K562 (cell line): ENCODE measurements around the gene PDE11A. TPM values are rescaled to one million over a fixed set of nuclear protein-coding genes. Genes with fewer than 3 reads are reported as not detected.

Source experiments
- ATAC-seq: fragments of 200-7000 bp; cut with Tn5 transposase; 3 replicates; pipeline ENCODE4 v1.9.1; 2020; ENCODE audit warnings: moderate library complexity
- BruUV-seq: library from RNA; stranded (reverse); fragments of 400-500 nt; replicated peaks from 2 replicates; lab custom pipeline; 2021; lab: Mats Ljungman, UMichigan
- CTCF ChIA-PET: fragments of 300-600 bp; formaldehyde crosslinking; extraction: SDS; loops from one replicate; lab custom pipeline; 2021; ENCODE audit warnings: low intra/inter-chr PET ratio; lab: Yijun Ruan, JAX
- POLR2A ChIA-PET: fragments of 300-600, 350-650 bp; sonication (Branson Sonifier 250); formaldehyde crosslinking; extraction: SDS; loops from one replicate; lab custom pipeline; 2021; ENCODE audit warnings: antibody characterized with exemption, inconsistent platforms; lab: Yijun Ruan, JAX
- DNase-seq, 4 experiments: peaks; one replicate each; pipeline versions ENCODE4 v3.0.0 to v3.0.0-alpha.2; 2011 to 2018; ENCODE audit warnings: low spot score in 3 of 4, mixed read lengths in 3 of 4; ENCODE audit errors: extremely low read depth in 1 of 4
- FAIRE-seq: peaks from 2 replicates; lab custom pipeline; 2011; peaks lifted over from hg19 to GRCh38; lab: Jason Lieb, UNC
- H2AFZ ChIP-seq: 2 replicates; pipeline ENCODE4 v1.6.0; 2011; ENCODE audit warnings: low read depth, low read length, control low read depth, inconsistent platforms
- H3K27ac ChIP-seq: fragments of 200-600 bp; 3 replicates; pipeline ENCODE4 v1.8.0; 2011; ENCODE audit warnings: low read depth, mild to moderate bottlenecking, control low read depth, inconsistent platforms, low read length, moderate library complexity, mixed read lengths; ENCODE audit errors: extremely low read depth
- H3K27me3 ChIP-seq, 2 experiments: fragments of 300-600 bp in 1 of 2; 2 replicates in 1 of 2; 3 replicates in 1 of 2; pipeline versions ENCODE4 v1.6.0 to v1.8.0; 2011; ENCODE audit warnings: inconsistent platforms in 2 of 2, low read length in 2 of 2, mild to moderate bottlenecking in 1 of 2, mixed read lengths in 1 of 2, moderate library complexity in 1 of 2; ENCODE audit not compliant: control insufficient read depth in 2 of 2, insufficient read depth in 2 of 2
- H3K36me3 ChIP-seq: fragments of 300-600 bp; 3 replicates; pipeline ENCODE4 v1.8.0; 2011; ENCODE audit warnings: mild to moderate bottlenecking, low read length, inconsistent platforms; ENCODE audit not compliant: control insufficient read depth, insufficient read depth
- H3K4me1 ChIP-seq, 2 experiments: fragments of 200-600 bp in 1 of 2; replicated peaks in 1 of 2; 2 replicates in 1 of 2; 3 replicates in 1 of 2; pipeline versions ENCODE4 v1.5.1 to v1.8.0; 2011; ENCODE audit warnings: inconsistent platforms in 2 of 2, low read length in 2 of 2, mild to moderate bottlenecking in 1 of 2, mixed read lengths in 1 of 2, moderate library complexity in 1 of 2; ENCODE audit not compliant: control insufficient read depth in 2 of 2, insufficient read depth in 2 of 2
- H3K4me2 ChIP-seq: 2 replicates; pipeline ENCODE4 v1.6.1; 2011; ENCODE audit warnings: low read length, control low read depth, inconsistent platforms, mixed read lengths; ENCODE audit not compliant: insufficient read depth
- H3K4me3 ChIP-seq: fragments of 200-600 bp; sonication (generic), shearing (Covaris generic); 2 replicates; pipeline ENCODE4 v1.5.1; 2016; ENCODE audit warnings: control low read depth, inconsistent platforms
- H3K79me2 ChIP-seq: fragments of 200-600 bp; 3 replicates; pipeline ENCODE4 v1.8.0; 2011; ENCODE audit warnings: low read length, inconsistent platforms; ENCODE audit not compliant: control insufficient read depth, insufficient read depth
- H3K9ac ChIP-seq, 2 experiments: 2 replicates each; pipeline versions ENCODE4 v1.6.0 to v1.6.1; 2011; ENCODE audit warnings: low read depth in 2 of 2, low read length in 2 of 2, control low read depth in 1 of 2, inconsistent platforms in 1 of 2, mild to moderate bottlenecking in 1 of 2, mixed read lengths in 1 of 2; ENCODE audit not compliant: insufficient read depth in 1 of 2
- H3K9me1 ChIP-seq: one replicate; pipeline ENCODE4 v1.6.0; 2011; ENCODE audit warnings: inconsistent platforms, mild to moderate bottlenecking, low read length, moderate library complexity; ENCODE audit not compliant: control insufficient read depth, insufficient read depth
- H3K9me3 ChIP-seq: replicated peaks from 2 replicates; pipeline ENCODE4 v1.5.1; 2011; ENCODE audit warnings: low read depth, low read length, inconsistent platforms; ENCODE audit not compliant: control insufficient read depth, insufficient read depth
- H4K20me1 ChIP-seq: replicated peaks from 2 replicates; pipeline ENCODE4 v1.6.1; 2011; ENCODE audit warnings: low read length, inconsistent platforms, mixed read lengths; ENCODE audit not compliant: control insufficient read depth, insufficient read depth
- CSDE1 ChIP-seq, 2 experiments: fragments of 450-650 bp; IDR thresholded peaks; 2 replicates each; pipeline ENCODE4 v1.6.1; 2016; ENCODE audit warnings: mild to moderate bottlenecking in 1 of 2
- CTBP1 ChIP-seq: fragments of 450-650 bp; IDR thresholded peaks from 2 replicates; pipeline ENCODE4 v1.6.1; 2016; ENCODE audit warnings: borderline replicate concordance
- ESRRB ChIP-seq: fragments of 250-450 bp; sonication (Bioruptor Pico); IDR thresholded peaks from 2 replicates; pipeline ENCODE4 v1.5.0; 2020; ENCODE audit warnings: mild to moderate bottlenecking, moderate library complexity, borderline replicate concordance
- FOXJ3 ChIP-seq: sonication (generic); formaldehyde crosslinking; IDR thresholded peaks from 2 replicates; pipeline ENCODE4 v1.4.0; 2020; ENCODE audit warnings: mild to moderate bottlenecking, missing genetic modification reagents
- HNRNPUL1 ChIP-seq: fragments of 200-400 bp; formaldehyde crosslinking; IDR thresholded peaks from 2 replicates; pipeline ENCODE4 v1.6.1; 2017; ENCODE audit warnings: low read length
- KAT8 ChIP-seq: fragments of 450-650 bp; IDR thresholded peaks from 2 replicates; pipeline ENCODE4 v1.6.1; 2016; ENCODE audit warnings: low read depth, mild to moderate bottlenecking
- POLR2B ChIP-seq: fragments of 450-650 bp; IDR thresholded peaks from 2 replicates; pipeline ENCODE4 v1.6.1; 2018; ENCODE audit warnings: low read depth; ENCODE audit not compliant: partially characterized antibody
- RBBP5 ChIP-seq: fragments of 200-600 bp; sonication (generic); IDR thresholded peaks from 2 replicates; pipeline ENCODE4 v1.6.1; 2012; ENCODE audit warnings: borderline replicate concordance, mild to moderate bottlenecking, low read length, control low read depth, inconsistent platforms; ENCODE audit not compliant: insufficient read depth, poor library complexity, severe bottlenecking
- TCF7L2 ChIP-seq: fragments of 150-350 bp; IDR thresholded peaks from 2 replicates; pipeline ENCODE4 v1.6.1; 2016; ENCODE audit warnings: low read depth, mild to moderate bottlenecking, low read length, moderate library complexity
- ZBTB17 ChIP-seq: fragments of 450-650 bp; formaldehyde crosslinking; IDR thresholded peaks from 2 replicates; pipeline ENCODE4 v1.4.0; 2020; ENCODE audit warnings: mild to moderate bottlenecking
- ZBTB9 ChIP-seq: fragments of 450-650 bp; formaldehyde crosslinking; IDR thresholded peaks from 2 replicates; pipeline ENCODE4 v1.4.0; 2020; ENCODE audit warnings: mild to moderate bottlenecking, moderate library complexity
- ZNF586 ChIP-seq: fragments of 450-650 bp; formaldehyde crosslinking; conservative IDR thresholded peaks from 2 replicates; pipeline ENCODE4 v1.4.0; 2020; ENCODE audit warnings: mild to moderate bottlenecking, moderate library complexity
- ZNF740 ChIP-seq, 3 experiments: fragments of 200-800 bp in 1 of 3; sonication (Bioruptor generic) in 1 of 3; sonication (generic) in 1 of 3; formaldehyde crosslinking in 1 of 3; IDR thresholded peaks; 2 replicates each; pipeline versions ENCODE4 v1.6.1 to v1.8.0; 2016 to 2022; ENCODE audit warnings: mild to moderate bottlenecking in 2 of 3, missing compliant biosample characterization in 2 of 3, missing genetic modification characterization in 2 of 3, missing genetic modification reagents in 1 of 3
- WGBS: fragments of 100-300 bp; shearing (Covaris generic); methylation state at CpG from one replicate; pipeline ENCODE4 v1.1.6; 2016; ENCODE audit warnings: low coverage, mixed read lengths; ENCODE audit not compliant: insufficient coverage; ENCODE audit errors: missing lambda C conversion rate; 5-methylcytosine and 5-hydroxymethylcytosine counted together
- in situ Hi-C: fragments of 300-500 bp; cut with MboI; formaldehyde crosslinking; loops from 4 replicates; pipeline ENCODE4 v1.15.0; 2018; ENCODE audit warnings: inconsistent platforms, mixed read lengths
- intact Hi-C: fragments of 100-400 bp; cut with micrococcal nuclease; formaldehyde crosslinking; loops from 2 replicates; pipeline ENCODE4 v1.14.2; 2022
- polyA plus RNA-seq, 8 experiments: library from polyadenylated mRNA; depleted of rRNA in 4 of 8; stranded (reverse) in 5 of 8; unstranded in 3 of 8; fragments of >200 nt; fragmentation: Nextera tagmentation in 2 of 8; fragmentation: Illumina TruSeq in 1 of 8; extraction: Ambion mirVana in 2 of 8; extraction: Trizol in 1 of 8; gene quantifications; 2 replicates each; pipeline versions ENCODE4 v1.2.1 to v1.2.3, GENCODE V29; 2011 to 2014; ENCODE audit warnings: inconsistent platforms in 1 of 8, missing spikeins in 1 of 8
- total RNA-seq, 7 experiments: library from RNA; depleted of rRNA in 6 of 7; stranded (reverse); fragments of >200 nt in 6 of 7; fragmentation: Illumina TruSeq in 2 of 7; extraction: Trizol in 2 of 7; gene quantifications; 2 replicates each; pipeline versions ENCODE4 v1.2.1 to v1.2.3, GENCODE V29; 2011 to 2021; ENCODE audit warnings: low replicate concordance in 1 of 7

PDE11A gene
- total and polyA plus RNA-seq, 9 of the 15 experiments (the other 6 are each of a cell fraction or from before 2014, with no cell fraction given) = 3.2 to 22.1 (median 5.7) TPM

- 0% methylated on average over 2 of the region's 2 CpGs for WGBS
- Histone ChIP-seq H3K27me3 (peaks cover 4 to 7% of the 10 kb centered on the region in 2 experiments; a peak in 3 of 5 replicates), H4K20me1 (no peaks in the 10 kb centered on the region), H3K27ac (no peak overlapping the region), H3K4me1 (no peaks in the 10 kb centered on the region), H3K36me3 (no peaks in the 10 kb centered on the region), H3K9me1 (no peaks in the 10 kb centered on the region), H3K4me2 (no peak overlapping the region), H3K79me2 (no peaks in the 10 kb centered on the region), H3K9me3 (no peaks in the 10 kb centered on the region), H3K4me3 (no peak overlapping the region)
- intact Hi-C loops = no loop called here
- ChIA-PET POLR2A (no interaction called here), CTCF (no interaction called here)
- DNase-seq = no peak
- FAIRE-seq = no peak
- in situ Hi-C loops = no loop called here
- TF ChIP-seq TCF7L2 = no peak
- TF ChIP-seq CSDE1 (IDR thresholded peaks at IDR 0.05) = no peak
- no peak for TF ChIP-seq HNRNPUL1
- no peak for TF ChIP-seq ESRRB (CRISPR knock-in tag)
- no peak for TF ChIP-seq ZBTB17
- no peak for TF ChIP-seq CTBP1
- no peak for TF ChIP-seq ZNF740 (CRISPR knock-in tag; IDR thresholded peaks at IDR 0.05)
- TF ChIP-seq ZNF740 (tag; IDR thresholded peaks at IDR 0.05) = no peak
- TF ChIP-seq ZNF586 (CRISPR knock-in tag) = no peak
- no peak for TF ChIP-seq ZBTB9
- TF ChIP-seq POLR2B = no peak
- no peak for TF ChIP-seq RBBP5
- no peak for TF ChIP-seq FOXJ3
- no peak for TF ChIP-seq KAT8
- TF ChIP-seq, all 486 proteins: peak for 0
- H3K9ac ChIP-seq = no peak overlapping the region
- BruUV-seq = no TSS peak
- no peak for ATAC-seq
- H2AFZ ChIP-seq = no peak overlapping the region
Observed at GRCh38 chr2:177881921-177882320, 190.7 kb downstream of the PDE11A start.
